HepG2 (cell line): ENCODE data around the gene CDH13. TPM values are rescaled to one million over a fixed set of nuclear protein-coding genes. Genes with fewer than 3 reads are reported as not detected.

Experiments
- ATAC-seq: fragments of 200-7000 bp; cut with Tn5 transposase; 3 replicates; pipeline ENCODE4 v1.9.1; 2020; ENCODE audit warnings: mild to moderate bottlenecking, moderate library complexity
- BruUV-seq: library from RNA; stranded (reverse); fragments of 400-500 nt; replicated peaks from 2 replicates; lab custom pipeline; 2021; lab: Mats Ljungman, UMichigan
- CTCF ChIA-PET: fragments of 300-600 bp; formaldehyde crosslinking; extraction: SDS; loops from one replicate; lab custom pipeline; 2021; ENCODE audit warnings: low total read pairs, inconsistent platforms, low intra/inter-chr PET ratio; lab: Yijun Ruan, JAX
- POLR2A ChIA-PET: fragments of 350-600 bp; sonication (Branson Sonifier 250); formaldehyde crosslinking; loops from one replicate; lab custom pipeline; 2020; ENCODE audit warnings: antibody characterized with exemption, inconsistent platforms; lab: Yijun Ruan, JAX
- DNase-seq: peaks from one replicate; pipeline ENCODE4 v3.0.0-alpha.2; 2015; ENCODE audit warnings: low spot score
- FAIRE-seq: peaks from 3 replicates; lab custom pipeline; 2011; peaks lifted over from hg19 to GRCh38; lab: Jason Lieb, UNC
- H2AFZ ChIP-seq: one replicate; pipeline ENCODE4 v1.6.1; 2011; ENCODE audit warnings: low read length, inconsistent platforms
- H3K27ac ChIP-seq: fragments of 300-600 bp; 3 replicates; pipeline ENCODE4 v1.8.0; 2011; ENCODE audit warnings: mixed run types, mild to moderate bottlenecking, mixed read lengths, low read length, inconsistent platforms; ENCODE audit not compliant: insufficient read depth; ENCODE audit errors: extremely low read length
- H3K27me3 ChIP-seq, 2 experiments: fragments of 200-600 bp in 1 of 2; 2 replicates in 1 of 2; 3 replicates in 1 of 2; pipeline versions ENCODE4 v1.6.0 to v1.8.0; 2011; ENCODE audit warnings: low read length in 2 of 2, mild to moderate bottlenecking in 2 of 2, moderate library complexity in 2 of 2, inconsistent platforms in 1 of 2; ENCODE audit not compliant: insufficient read depth in 2 of 2, control insufficient read depth in 1 of 2
- H3K36me3 ChIP-seq, 2 experiments: fragments of 200-600 bp in 1 of 2; replicated peaks in 1 of 2; 2 replicates in 1 of 2; 3 replicates in 1 of 2; pipeline versions ENCODE4 v1.5.1 to v1.8.0; 2011; ENCODE audit warnings: low read length in 2 of 2, inconsistent platforms in 1 of 2; ENCODE audit not compliant: insufficient read depth in 2 of 2, control insufficient read depth in 1 of 2
- H3K4me1 ChIP-seq: 2 replicates; pipeline ENCODE4 v1.5.1; 2012; ENCODE audit warnings: low read length, inconsistent platforms; ENCODE audit not compliant: insufficient read depth
- H3K4me2 ChIP-seq: 2 replicates; pipeline ENCODE4 v1.6.0; 2011; ENCODE audit warnings: low read depth, low read length, inconsistent platforms
- H3K4me3 ChIP-seq, 3 experiments: fragments of 200-600 bp in 1 of 3; sonication (generic), shearing (Covaris generic) in 1 of 3; replicated peaks in 1 of 3; 2 replicates each; pipeline ENCODE4 v1.5.1; 2011 to 2016; ENCODE audit warnings: low read length in 3 of 3, inconsistent platforms in 2 of 3, low read depth in 2 of 3, mild to moderate bottlenecking in 2 of 3, control low read depth in 1 of 3, mixed read lengths in 1 of 3; ENCODE audit not compliant: insufficient read depth in 1 of 3
- H3K79me2 ChIP-seq: one replicate; pipeline ENCODE4 v1.6.1; 2011; ENCODE audit warnings: low read length, inconsistent platforms; ENCODE audit not compliant: insufficient read depth
- H3K9ac ChIP-seq: 2 replicates; pipeline ENCODE4 v1.6.0; 2011; ENCODE audit warnings: mild to moderate bottlenecking, low read depth, low read length, inconsistent platforms; ENCODE audit not compliant: insufficient read depth
- H3K9me3 ChIP-seq: 2 replicates; pipeline ENCODE4 v1.5.1; 2012; ENCODE audit warnings: mild to moderate bottlenecking, low read length
- H4K20me1 ChIP-seq: 2 replicates; pipeline ENCODE4 v1.6.0; 2011; ENCODE audit warnings: inconsistent platforms, mild to moderate bottlenecking, low read length, moderate library complexity; ENCODE audit not compliant: insufficient read depth
- ARNT2 ChIP-seq: sonication (generic); formaldehyde crosslinking; IDR thresholded peaks from 2 replicates; pipeline ENCODE4 v1.8.0; 2022; ENCODE audit warnings: mild to moderate bottlenecking, low read depth, missing genetic modification reagents, moderate library complexity
- ESRRA ChIP-seq: sonication (generic); formaldehyde crosslinking; IDR thresholded peaks from 2 replicates; pipeline ENCODE4 v1.5.1; 2020; ENCODE audit warnings: mild to moderate bottlenecking, low read depth, missing genetic modification reagents
- KDM5A ChIP-seq: fragments of 200-600 bp; sonication (generic); IDR thresholded peaks from 2 replicates; pipeline ENCODE4 v1.7.0; 2018; ENCODE audit warnings: antibody characterized with exemption, mild to moderate bottlenecking, low read length, borderline replicate concordance
- PCBP1 ChIP-seq: fragments of 200-400 bp; formaldehyde crosslinking; IDR thresholded peaks from 2 replicates; pipeline ENCODE4 v1.6.1; 2017; ENCODE audit warnings: mild to moderate bottlenecking, low read depth, low read length, borderline replicate concordance
- POLR2A ChIP-seq, 2 experiments: IDR thresholded peaks; 2 replicates each; pipeline ENCODE4 v1.6.1; 2011; ENCODE audit warnings: low read depth in 2 of 2, low read length in 2 of 2, mild to moderate bottlenecking in 1 of 2, moderate library complexity in 1 of 2; ENCODE audit not compliant: insufficient read depth in 1 of 2
- RELA ChIP-seq: sonication (generic); formaldehyde crosslinking; IDR thresholded peaks from 2 replicates; pipeline ENCODE4 v1.4.0; 2020; ENCODE audit warnings: missing genetic modification reagents
- RFXANK ChIP-seq: IDR thresholded peaks from 2 replicates; pipeline ENCODE4 v1.6.1; 2016
- SKI ChIP-seq: fragments of 450-650 bp; IDR thresholded peaks from one replicate; pipeline ENCODE4 v1.6.1; 2018; ENCODE audit warnings: mild to moderate bottlenecking; ENCODE audit not compliant: partially characterized antibody
- ZNF263 ChIP-seq: sonication (generic); formaldehyde crosslinking; IDR thresholded peaks from 2 replicates; pipeline ENCODE4 v1.4.0; 2020; ENCODE audit warnings: missing genetic modification reagents
- WGBS: methylation state at CpG from one replicate; pipeline ENCODE4 v1.1.6; 2017; ENCODE audit warnings: low lambda C conversion rate; 5-methylcytosine and 5-hydroxymethylcytosine counted together
- in situ Hi-C: cut with HindIII; loops from 2 replicates; pipeline ENCODE4 v1.10.0; 2017; ENCODE audit warnings: low pct_unique_long_range_greater_than_20kb; ENCODE audit not compliant: extremely low pct_ligation_motif_present
- intact Hi-C: fragments of 100-400 bp; cut with micrococcal nuclease; formaldehyde crosslinking; loops from one replicate; pipeline ENCODE4 v1.10.0; 2022; ENCODE audit not compliant: unreplicated experiment
- polyA plus RNA-seq, 8 experiments: library from polyadenylated mRNA; depleted of rRNA in 3 of 8; stranded (reverse) in 7 of 8; unstranded in 1 of 8; fragments of >200 nt; fragmentation: Illumina TruSeq in 4 of 8; extraction: Trizol in 4 of 8; gene quantifications; 2 replicates each; pipeline versions ENCODE4 v1.2.1 to v1.2.3, GENCODE V29; 2011 to 2016; ENCODE audit warnings: low read depth in 4 of 8, missing spikeins in 1 of 8, mixed read lengths in 1 of 8; ENCODE audit not compliant: insufficient read depth in 1 of 8
- total RNA-seq, 5 experiments: library from RNA; depleted of rRNA; stranded (reverse); fragments of >200 nt; fragmentation: Illumina TruSeq; extraction: Trizol; gene quantifications; 2 replicates each; pipeline ENCODE4 v1.2.3, GENCODE V29; 2016; ENCODE audit warnings: low read depth in 1 of 5
- TF ChIP-seq, protein P1 (sequence below): sonication (generic); formaldehyde crosslinking; IDR thresholded peaks from 2 replicates; pipeline ENCODE4 v1.5.0; 2020; ENCODE audit warnings: mild to moderate bottlenecking, missing genetic modification reagents, borderline replicate concordance
- TF ChIP-seq, protein P2 (sequence below): sonication (generic); formaldehyde crosslinking; IDR thresholded peaks from 2 replicates; pipeline ENCODE4 v1.9.0; 2021; ENCODE audit warnings: missing genetic modification reagents, borderline replicate concordance
- TF ChIP-seq, protein P3 (sequence below): sonication (generic); formaldehyde crosslinking; IDR thresholded peaks from 2 replicates; pipeline ENCODE4 v1.5.0; 2020; ENCODE audit warnings: mild to moderate bottlenecking, missing genetic modification reagents, moderate library complexity

Gene CDH13
- total and polyA plus RNA-seq, 2 of the 13 experiments (the other 11 are each of a cell fraction or from before 2014, with no cell fraction given) = not detected

DNA sequence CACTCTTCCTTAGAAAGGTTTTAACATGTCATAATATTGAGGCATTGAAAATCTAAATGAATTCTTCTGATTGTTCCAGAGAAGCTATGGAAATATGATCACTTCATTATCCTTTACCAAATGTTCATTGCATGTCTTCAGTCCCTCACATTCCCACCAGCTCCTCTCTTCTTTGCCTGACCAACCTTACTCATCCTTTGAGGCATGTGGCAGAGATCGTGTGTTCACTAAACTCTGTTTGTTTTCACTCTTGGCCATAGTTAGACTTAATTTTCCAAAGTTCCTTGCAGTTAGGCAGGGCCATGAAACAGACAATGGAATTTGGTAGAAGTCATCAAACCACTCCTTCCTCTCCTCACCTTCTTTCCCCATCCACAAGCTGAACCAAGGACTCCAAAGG is 914.5 kb downstream of the CDH13 start:
- Histone ChIP-seq H3K27ac (no peak overlapping the region), H3K79me2 (no peaks in the 10 kb centered on the region), H3K9ac (no peak overlapping the region), H3K4me3 (no peak overlapping the region), H3K36me3 (no peaks in the 10 kb centered on the region), H2AFZ (no peak overlapping the region), H3K4me2 (no peak overlapping the region), H3K27me3 (no peaks in the 10 kb centered on the region), H4K20me1 (no peaks in the 10 kb centered on the region), H3K9me3 (no peaks in the 10 kb centered on the region), H3K4me1 (no peaks in the 10 kb centered on the region)
- no peak for ATAC-seq
- CTCF ChIA-PET = no interaction called here
- DNase-seq = no peak
- POLR2A ChIA-PET = no interaction called here
- in situ Hi-C loops = no loop called here
- BruUV-seq = no TSS peak
- TF ChIP-seq, protein P1, sequence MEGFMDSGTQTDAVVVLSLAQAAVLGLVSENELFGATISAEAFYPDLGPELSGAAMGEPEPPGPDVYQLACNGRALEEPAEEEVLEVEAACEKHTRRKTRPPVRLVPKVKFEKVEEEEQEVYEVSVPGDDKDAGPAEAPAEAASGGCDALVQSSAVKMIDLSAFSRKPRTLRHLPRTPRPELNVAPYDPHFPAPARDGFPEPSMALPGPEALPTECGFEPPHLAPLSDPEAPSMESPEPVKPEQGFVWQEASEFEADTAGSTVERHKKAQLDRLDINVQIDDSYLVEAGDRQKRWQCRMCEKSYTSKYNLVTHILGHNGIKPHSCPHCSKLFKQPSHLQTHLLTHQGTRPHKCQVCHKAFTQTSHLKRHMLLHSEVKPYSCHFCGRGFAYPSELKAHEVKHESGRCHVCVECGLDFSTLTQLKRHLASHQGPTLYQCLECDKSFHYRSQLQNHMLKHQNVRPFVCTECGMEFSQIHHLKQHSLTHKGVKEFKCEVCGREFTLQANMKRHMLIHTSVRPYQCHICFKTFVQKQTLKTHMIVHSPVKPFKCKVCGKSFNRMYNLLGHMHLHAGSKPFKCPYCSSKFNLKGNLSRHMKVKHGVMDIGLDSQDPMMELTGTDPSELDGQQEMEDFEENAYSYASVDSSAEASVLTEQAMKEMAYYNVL = no peak
- no peak for TF ChIP-seq SKI
- TF ChIP-seq PCBP1 = no peak
- TF ChIP-seq RELA (CRISPR knock-in tag) = no peak
- TF ChIP-seq, protein P2, sequence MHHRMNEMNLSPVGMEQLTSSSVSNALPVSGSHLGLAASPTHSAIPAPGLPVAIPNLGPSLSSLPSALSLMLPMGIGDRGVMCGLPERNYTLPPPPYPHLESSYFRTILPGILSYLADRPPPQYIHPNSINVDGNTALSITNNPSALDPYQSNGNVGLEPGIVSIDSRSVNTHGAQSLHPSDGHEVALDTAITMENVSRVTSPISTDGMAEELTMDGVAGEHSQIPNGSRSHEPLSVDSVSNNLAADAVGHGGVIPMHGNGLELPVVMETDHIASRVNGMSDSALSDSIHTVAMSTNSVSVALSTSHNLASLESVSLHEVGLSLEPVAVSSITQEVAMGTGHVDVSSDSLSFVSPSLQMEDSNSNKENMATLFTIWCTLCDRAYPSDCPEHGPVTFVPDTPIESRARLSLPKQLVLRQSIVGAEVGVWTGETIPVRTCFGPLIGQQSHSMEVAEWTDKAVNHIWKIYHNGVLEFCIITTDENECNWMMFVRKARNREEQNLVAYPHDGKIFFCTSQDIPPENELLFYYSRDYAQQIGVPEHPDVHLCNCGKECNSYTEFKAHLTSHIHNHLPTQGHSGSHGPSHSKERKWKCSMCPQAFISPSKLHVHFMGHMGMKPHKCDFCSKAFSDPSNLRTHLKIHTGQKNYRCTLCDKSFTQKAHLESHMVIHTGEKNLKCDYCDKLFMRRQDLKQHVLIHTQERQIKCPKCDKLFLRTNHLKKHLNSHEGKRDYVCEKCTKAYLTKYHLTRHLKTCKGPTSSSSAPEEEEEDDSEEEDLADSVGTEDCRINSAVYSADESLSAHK (CRISPR knock-in tag) = no peak
- no peak for TF ChIP-seq POLR2A (IDR thresholded peaks at IDR 0.05; ENCODE audit: insufficient read depth in 1 of 2, low read depth in 2 of 2, low read length in 2 of 2)
- TF ChIP-seq RFXANK = no peak
- no peak for TF ChIP-seq ESRRA (CRISPR knock-in tag)
- TF ChIP-seq ARNT2 (CRISPR knock-in tag) = no peak
- TF ChIP-seq KDM5A = no peak
- no peak for TF ChIP-seq ZNF263 (CRISPR knock-in tag)
- TF ChIP-seq, protein P3, sequence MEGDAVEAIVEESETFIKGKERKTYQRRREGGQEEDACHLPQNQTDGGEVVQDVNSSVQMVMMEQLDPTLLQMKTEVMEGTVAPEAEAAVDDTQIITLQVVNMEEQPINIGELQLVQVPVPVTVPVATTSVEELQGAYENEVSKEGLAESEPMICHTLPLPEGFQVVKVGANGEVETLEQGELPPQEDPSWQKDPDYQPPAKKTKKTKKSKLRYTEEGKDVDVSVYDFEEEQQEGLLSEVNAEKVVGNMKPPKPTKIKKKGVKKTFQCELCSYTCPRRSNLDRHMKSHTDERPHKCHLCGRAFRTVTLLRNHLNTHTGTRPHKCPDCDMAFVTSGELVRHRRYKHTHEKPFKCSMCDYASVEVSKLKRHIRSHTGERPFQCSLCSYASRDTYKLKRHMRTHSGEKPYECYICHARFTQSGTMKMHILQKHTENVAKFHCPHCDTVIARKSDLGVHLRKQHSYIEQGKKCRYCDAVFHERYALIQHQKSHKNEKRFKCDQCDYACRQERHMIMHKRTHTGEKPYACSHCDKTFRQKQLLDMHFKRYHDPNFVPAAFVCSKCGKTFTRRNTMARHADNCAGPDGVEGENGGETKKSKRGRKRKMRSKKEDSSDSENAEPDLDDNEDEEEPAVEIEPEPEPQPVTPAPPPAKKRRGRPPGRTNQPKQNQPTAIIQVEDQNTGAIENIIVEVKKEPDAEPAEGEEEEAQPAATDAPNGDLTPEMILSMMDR (CRISPR knock-in tag) = no peak
- intact Hi-C loops = no loop called here
- no peak for FAIRE-seq
- 0% methylated on average over 1 of the region's 1 CpG for WGBS
